Activated CD4-positive, alpha-beta T cell treated with anti-CD3 and anti-CD28 coated beads, Interleukin-2, amount 50 U/mL, for 4 hours (primary cell): ENCODE measurements around the gene CAMK1D.

Experiments
- DNase-seq, 2 experiments: peaks; one replicate each; pipeline ENCODE4 v3.0.0-alpha.2; 2020

Gene CAMK1D

DNA sequence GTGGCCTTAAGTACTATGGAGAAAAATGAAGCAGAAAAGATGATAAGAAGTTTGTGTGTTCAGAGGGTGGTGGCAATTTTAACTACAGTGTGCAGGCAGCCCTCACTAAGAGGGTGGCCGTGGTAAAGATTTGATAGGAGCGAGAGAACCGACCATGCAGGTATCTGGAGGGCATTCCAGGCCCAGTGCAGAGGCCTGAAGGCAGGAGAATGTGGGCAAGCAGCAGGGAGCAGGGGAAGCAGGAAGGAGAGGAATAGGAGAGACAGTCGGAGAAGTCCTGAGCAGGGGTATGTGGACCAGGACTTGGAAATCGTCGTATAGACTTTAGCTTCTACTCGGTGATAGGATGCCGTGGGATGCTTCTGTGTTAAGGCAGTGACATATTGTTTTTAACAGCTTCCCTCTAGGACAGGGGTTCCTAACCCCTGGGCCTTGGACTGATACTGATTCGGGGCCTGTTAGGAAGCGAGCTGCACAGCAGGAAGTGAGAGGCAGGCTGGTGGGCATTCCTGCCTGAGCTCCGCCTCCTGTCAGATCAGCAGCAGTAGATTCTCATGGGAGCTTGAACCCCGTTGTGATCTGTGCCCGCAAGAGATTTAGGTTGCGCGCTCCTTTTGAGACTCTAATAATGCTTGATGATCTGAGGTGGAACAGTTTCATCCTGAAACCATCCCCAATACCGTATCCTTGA, 425.0 kb downstream of the CAMK1D start:
- DNase-seq, result no peak

DNA sequence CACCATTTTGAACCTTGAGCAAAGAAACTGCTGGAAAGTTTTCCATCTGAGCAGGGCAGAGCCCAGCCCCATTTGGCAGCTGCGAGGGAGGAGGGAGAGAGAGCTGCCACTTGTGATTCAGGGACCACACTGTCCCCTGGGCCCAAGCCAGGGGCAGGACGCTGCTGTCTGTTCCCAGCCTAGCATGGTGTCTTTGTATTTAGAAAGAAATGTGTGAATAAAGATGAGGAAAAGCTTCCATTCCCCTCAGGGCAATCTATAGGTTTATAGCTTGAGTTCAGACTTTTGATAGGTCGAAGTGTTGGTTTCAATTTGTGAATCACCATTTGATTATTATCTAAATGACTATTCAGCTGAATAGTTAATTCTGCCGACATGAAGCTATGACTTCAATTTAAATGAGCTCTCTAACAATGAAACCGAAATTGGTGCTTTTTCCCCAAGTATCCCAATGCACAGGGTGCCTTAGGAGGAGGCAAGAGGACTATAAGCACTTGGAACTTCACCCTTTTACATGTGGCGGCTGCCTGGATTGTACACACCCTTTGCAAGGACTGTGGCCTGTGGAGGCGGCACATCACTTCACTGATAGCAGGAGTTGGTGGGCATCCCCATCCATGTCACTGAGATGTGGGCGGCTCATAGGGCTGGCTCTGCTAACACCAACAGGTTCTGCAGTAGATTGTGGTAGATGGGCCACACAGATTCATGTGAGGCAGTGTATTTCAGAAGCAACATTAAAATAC, 428.7 kb downstream of the CAMK1D start:
- no peak for DNase-seq

DNA sequence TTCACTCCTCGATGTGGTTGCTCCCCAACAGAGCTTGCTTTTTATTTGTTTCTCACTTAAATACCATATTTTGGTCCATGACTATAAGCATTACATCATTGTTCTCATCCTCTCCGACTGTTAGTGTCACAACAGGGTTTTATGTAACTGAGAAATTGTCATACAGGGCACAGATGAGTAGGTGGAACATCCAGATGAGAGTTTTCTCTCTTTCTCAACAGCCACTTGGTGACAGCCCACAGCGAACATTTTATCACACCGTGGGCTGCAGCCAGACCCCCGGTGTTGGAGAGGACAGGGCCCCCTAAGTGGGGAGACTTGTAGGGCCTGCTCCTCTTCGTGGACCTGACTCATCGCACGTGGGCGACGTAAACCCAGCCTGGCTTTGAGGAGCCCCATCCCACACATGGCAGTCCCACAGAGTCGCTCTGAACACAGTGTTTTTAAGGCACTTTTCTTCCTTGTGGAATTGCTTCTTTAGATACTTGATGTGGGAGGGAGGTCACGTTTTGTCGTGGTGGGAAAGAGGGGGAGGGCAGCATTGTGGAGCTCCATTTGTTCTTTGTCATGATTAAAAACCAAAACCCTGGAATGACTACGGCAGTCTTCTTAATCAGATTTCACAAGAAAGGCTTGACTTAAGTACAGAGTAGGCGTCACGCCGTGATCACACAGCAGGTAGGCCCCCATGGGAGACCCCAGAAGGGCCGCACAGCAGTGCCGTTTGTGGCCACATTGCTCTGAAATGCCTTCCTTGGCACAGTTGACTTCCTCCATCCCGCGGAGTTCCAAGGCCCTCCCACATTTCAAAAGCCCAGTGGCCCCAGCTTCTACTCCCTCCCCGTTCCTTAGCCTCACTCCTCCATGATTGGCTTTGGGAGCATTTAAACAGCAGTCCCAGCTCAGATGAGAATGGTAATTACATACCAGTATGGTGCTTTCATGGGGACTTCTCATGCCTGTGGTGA, 431.6 kb downstream of the CAMK1D start:
- DNase-seq, result no peak

DNA sequence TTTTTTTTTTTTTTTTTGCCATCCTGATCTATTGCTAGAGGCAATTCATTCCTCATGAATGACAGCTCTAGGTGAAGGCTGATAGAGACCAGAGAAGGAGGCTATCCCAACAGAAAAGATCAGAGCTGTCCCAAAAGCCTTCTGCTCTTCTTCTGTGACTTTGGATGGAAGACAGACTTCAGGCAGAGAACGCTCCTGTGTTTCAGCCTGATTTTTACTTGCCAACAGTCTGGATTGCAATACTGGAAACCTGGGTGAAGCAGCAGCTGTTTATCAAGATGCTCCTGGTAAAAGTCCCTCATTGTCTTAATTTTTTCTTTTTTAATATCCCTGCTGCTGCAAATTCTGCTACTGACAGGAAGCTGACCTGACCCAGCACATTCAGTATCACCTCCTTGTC, 432.6 kb downstream of the CAMK1D start:
- no peak for DNase-seq

DNA sequence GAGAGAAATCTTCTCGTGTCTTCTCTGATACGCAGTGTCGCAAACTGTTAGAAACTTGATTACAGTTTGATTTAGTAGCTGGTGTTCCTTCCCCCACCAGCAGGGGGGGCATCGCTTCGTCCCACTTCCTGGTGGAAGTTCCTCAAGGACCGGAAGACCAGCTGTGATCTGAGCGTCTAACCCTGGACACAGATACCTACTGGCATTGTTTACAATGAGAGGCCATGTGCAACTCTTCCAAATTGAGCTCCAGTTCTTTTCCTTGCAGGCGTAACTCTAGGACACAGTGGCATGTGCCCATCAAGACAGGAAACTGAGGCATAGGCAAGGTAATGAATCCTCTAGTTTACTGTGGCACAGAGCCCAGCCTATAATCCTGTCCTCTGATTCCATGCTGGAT, 433.2 kb downstream of the CAMK1D start:
- peak in 1 of 2 experiments; percentile 12 for DNase-seq

DNA sequence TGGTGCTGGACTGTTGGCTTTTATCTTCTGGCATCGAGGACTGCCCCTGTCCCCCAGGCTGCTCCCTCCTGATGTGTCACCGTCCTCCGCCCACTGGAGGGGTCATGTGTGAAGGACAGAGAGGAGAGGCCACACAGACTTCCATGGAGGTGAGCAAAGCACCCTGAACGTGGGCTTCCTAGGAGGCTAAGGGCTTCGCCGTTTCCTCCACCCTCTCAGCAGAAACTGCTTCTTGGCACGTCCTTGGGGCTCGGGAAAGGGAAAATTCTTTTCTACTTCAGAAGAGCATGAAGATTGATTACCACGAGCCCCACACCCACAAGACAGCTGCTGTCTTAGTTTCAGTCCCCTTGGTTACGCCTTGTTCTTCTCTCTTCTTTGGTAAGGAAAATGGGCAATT, 433.9 kb downstream of the CAMK1D start:
- no peak for DNase-seq

DNA sequence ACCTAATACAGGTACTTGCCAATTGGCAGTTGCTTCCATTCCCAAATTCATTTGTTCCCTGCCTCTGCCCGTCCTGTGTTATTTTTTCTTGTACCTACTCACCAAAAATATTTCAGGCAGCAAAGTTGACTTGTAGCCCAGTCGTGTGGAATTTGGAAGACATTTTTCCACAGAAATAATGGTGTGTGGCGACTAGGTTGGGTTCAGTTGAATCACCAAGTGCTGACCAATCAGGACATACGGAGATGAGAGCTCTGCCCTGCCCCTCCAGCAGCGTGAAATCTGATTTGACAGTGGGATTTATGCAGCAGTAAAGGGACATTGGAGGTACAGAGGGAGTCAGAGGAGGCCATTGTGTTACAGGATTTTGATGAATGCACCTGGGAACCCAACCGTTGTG, 435.3 kb downstream of the CAMK1D start:
- no peak for DNase-seq

DNA sequence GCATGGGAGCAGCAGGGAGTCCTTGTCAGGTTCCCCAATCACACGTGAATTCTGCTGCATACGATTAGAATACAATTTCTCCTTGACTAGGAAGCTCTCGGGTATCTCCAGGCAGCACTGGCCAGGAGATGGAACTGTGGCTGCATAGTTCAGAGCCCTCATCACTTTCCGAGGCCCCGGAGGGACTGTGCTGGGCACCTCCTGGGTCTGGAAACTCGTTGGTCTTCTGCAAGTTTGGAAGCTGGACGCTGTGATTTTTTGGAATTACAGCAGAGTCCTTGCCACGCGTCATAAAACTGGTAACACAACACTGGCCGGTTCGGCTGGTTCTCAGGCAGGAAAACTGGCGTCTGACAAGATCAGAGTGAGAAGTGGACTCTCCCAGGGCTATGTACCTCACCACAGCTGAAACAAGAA, 436.1 kb downstream of the CAMK1D start:
- no peak for DNase-seq

DNA sequence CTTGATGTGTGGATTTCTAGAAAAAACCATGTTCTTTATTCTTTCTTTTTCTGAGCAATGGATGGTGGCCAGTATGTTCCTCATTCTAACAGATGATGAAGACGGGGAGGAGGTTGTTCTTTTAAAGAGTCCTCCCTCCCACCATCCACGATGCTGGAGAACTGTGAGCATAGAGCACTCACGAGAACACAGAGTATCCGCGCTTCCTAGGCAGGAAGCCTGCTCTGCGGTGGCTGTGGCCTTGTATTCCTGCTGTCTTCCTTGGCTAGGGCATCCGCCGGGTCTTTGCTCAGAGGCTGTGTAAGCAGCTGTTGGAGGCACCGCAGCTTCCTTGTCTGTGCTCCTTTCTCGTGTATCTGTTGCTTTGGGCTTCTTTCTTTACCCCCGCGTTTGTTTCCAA, 437.9 kb downstream of the CAMK1D start:
- DNase-seq, result no peak

DNA sequence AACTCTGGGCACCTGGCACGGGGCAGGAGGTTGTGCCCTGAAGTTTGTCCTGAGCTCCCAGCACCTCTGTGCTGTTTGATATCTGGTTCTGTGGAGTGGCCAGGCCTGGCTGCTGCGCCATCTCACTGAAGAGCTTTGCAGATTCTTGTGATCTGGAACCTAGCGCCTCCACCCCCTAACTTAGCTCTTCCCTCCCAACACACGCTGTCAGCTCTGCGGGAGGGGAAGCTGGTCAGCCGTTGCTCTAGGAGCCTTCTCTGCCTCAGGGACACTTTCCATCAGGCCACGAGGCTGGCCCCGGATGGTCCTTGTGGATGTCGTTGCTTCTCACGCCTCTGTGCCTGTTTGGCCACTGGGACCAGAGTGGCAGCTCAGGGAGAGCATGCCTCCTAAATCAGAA, 438.9 kb downstream of the CAMK1D start:
- DNase-seq, result no peak

DNA sequence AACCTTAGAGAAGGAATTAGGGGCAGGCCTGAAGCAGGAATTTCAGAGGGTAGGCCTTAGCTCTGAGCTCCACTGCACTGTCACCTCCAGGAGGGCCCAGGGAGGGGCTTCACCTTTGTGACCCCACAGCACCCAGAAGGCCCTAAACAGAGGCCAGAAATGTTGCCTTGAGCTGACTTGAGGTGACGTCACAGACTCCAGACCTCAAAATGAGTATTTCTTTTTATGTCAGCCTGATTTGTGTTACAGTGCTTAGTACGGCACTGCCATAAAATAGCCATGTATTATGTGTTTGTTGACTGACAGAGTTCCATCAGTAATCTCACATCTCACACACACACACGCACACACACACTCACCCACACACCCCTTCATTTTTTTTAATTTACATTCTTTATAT, 440.9 kb downstream of the CAMK1D start:
- DNase-seq, result no peak

DNA sequence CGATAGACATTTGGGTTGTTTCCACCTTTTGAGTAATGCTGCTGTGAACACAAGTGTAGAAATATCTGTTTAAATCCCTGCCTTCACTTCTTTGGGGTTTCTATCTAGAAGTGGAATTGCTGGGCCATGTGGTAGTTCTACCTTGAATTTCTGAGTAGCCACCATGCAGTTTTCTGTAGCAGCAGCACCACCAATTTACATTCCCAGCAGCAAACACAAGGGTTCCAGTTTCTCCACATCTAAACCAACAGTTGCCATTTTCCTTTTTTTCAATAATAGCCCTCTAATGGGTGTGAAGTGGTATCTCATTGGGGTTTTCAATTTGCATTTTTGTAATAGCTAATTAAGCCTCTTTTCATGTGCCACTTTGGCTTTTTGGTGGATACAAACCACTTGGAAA, 442.4 kb downstream of the CAMK1D start:
- no peak for DNase-seq

DNA sequence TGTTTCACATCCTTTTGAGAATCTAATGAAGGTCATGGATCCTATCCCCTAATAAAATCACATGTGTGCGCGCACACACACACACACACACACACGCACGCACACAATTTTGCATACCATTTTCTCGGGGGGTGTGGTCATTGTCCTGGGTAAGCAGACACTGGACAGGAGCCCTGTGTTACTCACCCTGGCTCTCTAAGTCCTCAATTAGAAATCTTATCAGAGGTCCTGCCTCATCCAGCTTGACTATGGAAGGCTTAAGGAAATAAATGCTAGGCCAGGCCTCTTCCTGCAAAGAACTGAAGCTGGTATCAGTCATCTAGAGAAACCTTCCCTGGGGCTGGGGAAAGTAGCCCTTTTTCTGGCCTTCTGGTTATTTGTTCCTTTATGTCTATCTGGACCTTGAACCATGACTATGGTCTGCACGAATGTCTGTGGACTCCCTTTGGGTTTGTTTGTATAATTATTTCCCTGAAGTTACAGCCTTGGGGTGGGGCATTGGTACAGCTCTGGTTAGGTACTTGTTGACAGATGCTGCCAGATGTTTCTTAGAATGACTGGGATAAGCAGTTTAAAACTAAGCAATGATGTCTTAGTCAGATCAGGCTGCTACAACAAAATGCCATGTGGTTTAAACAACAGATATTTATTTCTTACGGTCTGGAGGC, 443.7 kb downstream of the CAMK1D start:
- no peak for DNase-seq

DNA sequence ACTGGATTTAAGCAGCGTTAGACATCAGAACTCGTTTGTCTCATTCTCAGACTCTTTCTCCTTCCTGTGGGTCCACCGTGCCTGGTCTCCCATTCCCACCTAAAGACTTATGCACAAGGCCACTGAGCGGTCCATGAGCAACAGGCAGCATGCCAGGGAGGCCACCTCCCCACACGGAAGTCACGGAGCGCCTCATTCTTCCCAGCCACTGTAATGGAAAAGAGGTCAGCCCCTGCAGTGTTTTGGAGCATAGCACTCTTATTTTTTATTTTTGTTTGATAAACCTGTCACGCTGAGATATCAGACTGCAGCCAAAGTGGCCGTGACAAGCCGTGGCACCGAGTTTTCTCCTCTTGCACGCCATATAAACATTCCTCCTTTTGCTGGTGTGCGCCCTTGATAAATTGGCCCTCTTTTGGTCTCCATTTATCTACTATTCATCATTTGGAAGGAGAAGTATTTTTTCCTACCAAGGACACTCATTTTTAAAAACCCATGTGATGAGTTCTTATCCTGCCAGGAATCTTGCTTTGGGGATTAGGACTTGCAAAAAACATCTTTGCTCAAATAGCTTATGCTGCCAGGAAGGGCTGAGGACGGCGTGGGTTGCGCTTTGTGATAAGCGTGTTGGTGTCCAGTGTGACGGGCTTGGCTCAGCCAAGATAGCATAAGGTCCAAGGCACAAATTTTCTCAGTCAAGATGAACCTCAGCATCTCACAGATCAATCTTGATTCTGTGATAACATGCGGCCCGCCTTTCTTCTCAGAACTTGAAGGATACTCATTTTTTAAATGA, 446.2 kb downstream of the CAMK1D start:
- DNase-seq, result no peak

DNA sequence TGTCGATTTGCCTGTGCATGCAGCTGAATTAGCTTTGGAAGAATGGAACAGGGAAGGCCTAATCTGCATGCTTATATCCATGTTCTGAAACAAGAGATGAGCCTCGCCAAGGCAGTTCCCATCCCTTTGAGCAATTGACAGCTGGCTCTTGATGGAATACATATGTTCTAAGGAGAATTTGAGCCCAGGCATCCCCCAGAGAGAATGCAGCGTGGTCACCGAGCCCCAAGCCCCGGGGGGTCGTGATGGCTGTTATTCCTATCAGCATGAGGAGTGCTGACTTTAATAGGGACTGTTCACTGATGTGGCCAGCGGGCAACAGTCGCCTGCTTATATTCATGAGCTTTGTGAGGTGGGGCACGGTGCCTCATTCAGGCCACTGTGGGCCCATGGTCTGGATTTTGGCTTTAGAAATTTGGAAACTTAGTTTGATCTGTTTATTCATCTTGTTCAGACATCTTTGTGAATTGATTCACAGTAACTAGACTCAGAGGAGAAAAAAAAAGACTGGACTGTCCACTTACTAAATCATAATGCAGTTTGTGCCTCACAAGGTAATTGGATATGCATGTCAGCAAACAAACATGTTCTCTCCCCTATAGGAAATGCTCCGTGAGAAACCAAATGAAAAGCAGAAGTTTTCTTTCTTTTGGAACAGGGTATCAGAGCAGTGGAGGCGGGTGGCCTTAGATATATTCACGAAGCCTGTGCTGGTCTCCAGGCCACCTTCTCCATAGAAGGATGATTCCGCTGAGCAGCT, 447.2 kb downstream of the CAMK1D start:
- DNase-seq, result no peak

DNA sequence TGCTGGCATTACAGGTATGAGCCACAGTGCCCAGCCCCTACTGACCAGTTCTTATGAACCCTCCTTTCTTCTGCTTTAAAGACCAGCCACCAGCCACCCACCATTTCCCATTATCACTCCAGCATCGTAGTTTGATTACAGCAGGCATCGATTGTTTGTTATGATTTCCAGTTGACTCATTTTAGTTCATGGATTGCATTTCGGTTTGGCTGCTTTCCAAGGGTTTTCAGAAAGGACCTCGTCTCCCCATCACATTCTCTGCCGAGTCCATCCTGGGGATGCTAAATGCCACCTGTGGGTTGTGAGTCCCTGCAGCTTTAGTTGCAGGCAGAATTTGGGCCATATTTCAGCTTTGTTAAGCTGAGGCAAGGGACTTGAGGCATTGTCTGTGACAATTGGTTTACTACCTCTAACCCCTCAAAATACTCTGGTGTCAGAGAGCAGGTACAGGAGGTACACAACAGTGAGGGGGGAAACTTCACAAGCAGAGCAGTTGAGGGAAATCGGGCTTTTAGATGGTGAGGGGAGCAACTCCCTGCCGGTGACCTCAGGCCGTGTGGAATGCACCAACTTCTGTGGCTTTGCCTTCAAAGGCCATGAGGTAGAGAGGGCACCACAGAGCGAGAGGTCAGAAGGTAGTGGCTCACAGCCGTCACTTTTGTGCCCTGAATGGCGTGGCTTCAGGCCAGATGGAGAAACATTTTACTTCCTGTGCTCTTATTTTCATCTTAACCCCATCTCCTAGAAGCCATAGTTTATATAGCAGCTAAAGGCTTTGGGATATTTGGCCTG, 448.3 kb downstream of the CAMK1D start:
- DNase-seq, result no peak

DNA sequence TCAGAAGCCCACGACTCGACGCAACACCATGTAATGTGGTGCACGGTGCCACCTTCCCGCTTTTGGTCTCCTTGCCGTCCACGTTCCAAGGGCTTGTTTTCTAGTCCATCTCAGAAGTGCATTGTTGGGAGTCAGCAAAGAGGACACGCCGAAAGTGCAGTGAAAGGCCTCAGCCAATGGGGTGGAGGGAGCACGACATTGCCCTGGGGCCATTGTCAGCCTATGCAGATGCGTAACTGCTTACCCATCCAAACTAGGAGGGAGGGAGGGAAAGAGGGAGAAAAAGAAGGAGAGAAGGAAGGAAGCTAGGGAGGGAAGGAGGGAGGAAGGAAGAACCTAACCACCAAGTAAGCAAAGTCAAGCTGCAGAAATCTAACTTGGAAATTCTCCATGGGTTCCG, 449.8 kb downstream of the CAMK1D start:
- no peak for DNase-seq

DNA sequence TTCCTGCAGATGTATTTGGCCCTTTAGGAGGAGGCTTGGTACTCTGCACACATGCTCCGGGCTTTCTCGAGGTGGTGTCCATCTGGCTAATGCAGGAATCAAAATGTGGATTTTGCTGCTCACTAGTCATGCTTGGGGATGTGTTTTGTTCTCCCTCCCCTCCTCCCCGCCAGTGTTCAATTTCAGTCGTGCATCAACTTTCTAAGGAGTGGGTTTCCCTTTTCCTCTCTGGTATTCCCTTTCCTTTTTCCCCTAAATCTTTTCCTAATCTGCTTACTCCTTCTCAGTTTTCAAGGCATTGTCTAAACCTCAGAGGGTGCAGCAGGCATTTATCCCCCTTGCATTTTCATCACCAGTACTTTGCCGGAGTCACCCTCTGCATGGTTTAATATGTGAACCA, 450.4 kb downstream of the CAMK1D start:
- DNase-seq, result no peak

DNA sequence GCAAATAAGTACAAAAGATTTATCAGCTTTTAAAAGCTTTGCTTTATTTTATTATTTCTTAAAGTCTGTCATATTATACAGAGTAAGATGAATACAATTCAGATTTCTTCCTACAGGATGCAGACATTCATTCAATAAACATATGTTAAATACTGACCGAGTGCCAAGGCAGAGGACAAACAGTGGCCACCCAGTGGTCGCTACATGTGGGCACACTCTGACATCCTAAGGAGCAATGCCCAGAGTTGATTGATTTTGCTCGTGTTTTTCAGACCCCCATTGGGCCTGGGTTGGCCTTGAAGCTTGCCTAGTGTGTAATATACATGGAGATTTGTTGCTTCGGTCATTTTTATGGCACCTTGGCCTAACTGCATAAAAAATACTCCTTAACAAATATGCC, 451.0 kb downstream of the CAMK1D start:
- no peak for DNase-seq
